SU-DHL-6 (cell line): ENCODE data around the gene CATSPERE.

Experiments
- EZH2phosphoT487 ChIP-seq: fragments of 200-600 bp; sonication (generic), shearing (Covaris generic); conservative IDR thresholded peaks from 2 replicates; pipeline ENCODE4 v1.6.1; 2018; ENCODE audit warnings: mild to moderate bottlenecking, antibody characterized with exemption, low read length, moderate library complexity, mixed read lengths
- TF ChIP-seq, protein P1 (sequence below): fragments of 200-600 bp; sonication (generic); IDR thresholded peaks from one replicate; pipeline ENCODE4 v1.5.1; 2017; ENCODE audit warnings: antibody characterized with exemption, mild to moderate bottlenecking, low read length, moderate library complexity; ENCODE audit not compliant: insufficient read depth, poor library complexity, severe bottlenecking

DNA sequence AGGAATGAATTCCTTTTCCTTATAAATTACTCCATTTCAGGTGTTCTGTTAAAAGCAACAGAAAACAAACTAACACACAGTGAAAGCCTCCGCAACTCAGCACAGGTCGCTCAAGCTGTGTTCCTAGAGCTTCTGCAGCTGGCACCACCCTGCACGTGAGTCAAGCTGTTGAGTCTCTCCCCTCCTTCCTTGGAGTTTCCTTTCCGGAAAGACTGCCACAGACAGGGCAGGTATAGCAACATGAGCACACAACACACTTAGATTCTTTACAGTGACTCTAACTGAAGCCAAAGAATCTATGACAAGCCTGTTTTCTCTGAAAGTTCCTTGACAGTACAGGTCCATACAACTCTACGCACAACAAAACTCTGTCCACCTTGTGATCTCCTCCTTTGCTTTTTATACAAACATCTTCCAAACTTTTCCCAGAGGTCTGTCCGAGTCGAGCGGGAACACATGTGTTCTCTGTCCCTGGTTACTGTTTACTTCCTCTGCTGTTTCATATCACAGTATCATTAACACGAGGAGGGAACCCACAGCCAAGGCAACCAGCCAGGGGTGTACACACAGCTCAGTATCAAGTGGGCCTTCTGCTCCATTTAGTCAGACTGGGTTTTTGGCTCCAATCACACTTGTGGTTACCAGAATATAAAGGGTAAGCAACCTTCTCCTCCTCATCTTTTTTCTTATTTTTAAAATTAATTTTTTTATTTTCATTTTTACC is 153.2 kb downstream of the CATSPERE start:
- TF ChIP-seq, protein P1, sequence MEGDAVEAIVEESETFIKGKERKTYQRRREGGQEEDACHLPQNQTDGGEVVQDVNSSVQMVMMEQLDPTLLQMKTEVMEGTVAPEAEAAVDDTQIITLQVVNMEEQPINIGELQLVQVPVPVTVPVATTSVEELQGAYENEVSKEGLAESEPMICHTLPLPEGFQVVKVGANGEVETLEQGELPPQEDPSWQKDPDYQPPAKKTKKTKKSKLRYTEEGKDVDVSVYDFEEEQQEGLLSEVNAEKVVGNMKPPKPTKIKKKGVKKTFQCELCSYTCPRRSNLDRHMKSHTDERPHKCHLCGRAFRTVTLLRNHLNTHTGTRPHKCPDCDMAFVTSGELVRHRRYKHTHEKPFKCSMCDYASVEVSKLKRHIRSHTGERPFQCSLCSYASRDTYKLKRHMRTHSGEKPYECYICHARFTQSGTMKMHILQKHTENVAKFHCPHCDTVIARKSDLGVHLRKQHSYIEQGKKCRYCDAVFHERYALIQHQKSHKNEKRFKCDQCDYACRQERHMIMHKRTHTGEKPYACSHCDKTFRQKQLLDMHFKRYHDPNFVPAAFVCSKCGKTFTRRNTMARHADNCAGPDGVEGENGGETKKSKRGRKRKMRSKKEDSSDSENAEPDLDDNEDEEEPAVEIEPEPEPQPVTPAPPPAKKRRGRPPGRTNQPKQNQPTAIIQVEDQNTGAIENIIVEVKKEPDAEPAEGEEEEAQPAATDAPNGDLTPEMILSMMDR = no peak
- no peak for TF ChIP-seq EZH2phosphoT487
